HCT116 (cell line): Measurements from ENCODE around the gene TPM4. TPM values are rescaled to one million over a fixed set of nuclear protein-coding genes. Genes with fewer than 3 reads are reported as not detected.

Source experiments
- ATAC-seq: fragments of 200-7000 bp; cut with Tn5 transposase; 2 replicates; pipeline ENCODE4 v1.9.1; 2020; ENCODE audit warnings: mild to moderate bottlenecking, moderate library complexity
- BruUV-seq: library from RNA; stranded (reverse); fragments of 400-500 nt; replicated peaks from 2 replicates; lab custom pipeline; 2021; lab: Mats Ljungman, UMichigan
- CTCF ChIA-PET: fragments of 300-600 bp; sonication (Branson Sonifier 250); formaldehyde crosslinking; loops from one replicate; lab custom pipeline; 2021; ENCODE audit warnings: antibody characterized with exemption; lab: Charles Lee
- POLR2A ChIA-PET: fragments of 300-600, 350-600 bp; sonication (Branson Sonifier 250); formaldehyde crosslinking; loops from one replicate; lab custom pipeline; 2021; ENCODE audit warnings: antibody characterized with exemption; lab: Charles Lee
- RAD21 ChIA-PET, 2 experiments: fragments of 300-600 bp; sonication (Branson Sonifier 250); formaldehyde crosslinking; loops; one replicate each; lab custom pipeline; 2023; ENCODE audit warnings: low total read pairs in 2 of 2; ENCODE audit not compliant: uncharacterized antibody in 2 of 2, unreplicated experiment in 2 of 2, low non-redundant PET in 1 of 2; lab: Charles Lee
- DNase-seq: peaks from one replicate; pipeline ENCODE4 v3.0.0-alpha.2; 2010; ENCODE audit warnings: low read depth, low spot score
- H2AFZ ChIP-seq: fragments of 200-600 bp; shearing (Covaris generic), sonication (generic); 2 replicates; pipeline ENCODE4 v1.6.1; 2017; ENCODE audit warnings: low read depth, mixed run types, mixed read lengths, antibody characterized with exemption, low read length; ENCODE audit not compliant: poor library complexity, severe bottlenecking
- H3K27ac ChIP-seq: 2 replicates; pipeline ENCODE4 v1.5.1; 2012; ENCODE audit warnings: low read depth, low read length
- H3K27me3 ChIP-seq: fragments of 200-600 bp; sonication (generic); 2 replicates; pipeline ENCODE4 v1.6.1; 2016; ENCODE audit warnings: mixed run types, low read length, mixed read lengths; ENCODE audit not compliant: insufficient read depth
- H3K36me3 ChIP-seq, 2 experiments: fragments of 200-500 bp in 1 of 2; fragments of 200-600 bp in 1 of 2; sonication (Bioruptor generic) in 1 of 2; sonication (generic) in 1 of 2; 2 replicates each; pipeline versions ENCODE4 v1.5.1 to v1.6.1; 2014 to 2016; ENCODE audit warnings: low read length in 2 of 2, inconsistent platforms in 1 of 2, mixed read lengths in 1 of 2, mixed run types in 1 of 2; ENCODE audit not compliant: insufficient read depth in 2 of 2, control insufficient read depth in 1 of 2
- H3K4me1 ChIP-seq, 2 experiments: fragments of 200-600 bp in 1 of 2; sonication (generic) in 1 of 2; 2 replicates each; pipeline versions ENCODE4 v1.5.1 to v1.6.1; 2012 to 2017; ENCODE audit warnings: low read length in 2 of 2, inconsistent platforms in 1 of 2, mild to moderate bottlenecking in 1 of 2, mixed read lengths in 1 of 2, mixed run types in 1 of 2, moderate library complexity in 1 of 2; ENCODE audit not compliant: insufficient read depth in 2 of 2, control insufficient read depth in 1 of 2
- H3K4me2 ChIP-seq: fragments of 200-600 bp; sonication (generic); 2 replicates; pipeline ENCODE4 v1.6.1; 2017; ENCODE audit warnings: mixed run types, low read length, mixed read lengths
- H3K4me3 ChIP-seq, 2 experiments: fragments of 200-600 bp in 1 of 2; sonication (generic) in 1 of 2; replicated peaks in 1 of 2; 2 replicates each; pipeline ENCODE4 v1.5.1; 2011 to 2016; ENCODE audit warnings: low read length in 2 of 2, control low read depth in 1 of 2, low read depth in 1 of 2, mild to moderate bottlenecking in 1 of 2, mixed read lengths in 1 of 2, mixed run types in 1 of 2
- H3K79me2 ChIP-seq: fragments of 200-600 bp; sonication (generic); 2 replicates; pipeline ENCODE4 v1.6.1; 2017; ENCODE audit warnings: mild to moderate bottlenecking, mixed run types, low read length, moderate library complexity, mixed read lengths; ENCODE audit not compliant: insufficient read depth
- H3K9ac ChIP-seq: fragments of 200-600 bp; sonication (generic); 2 replicates; pipeline ENCODE4 v1.6.1; 2016; ENCODE audit warnings: low read length, mixed read lengths
- H3K9me2 ChIP-seq: fragments of 200-600 bp; sonication (generic), shearing (Covaris generic); 2 replicates; pipeline ENCODE4 v1.6.1; 2017; ENCODE audit warnings: mixed run types, mild to moderate bottlenecking, moderate library complexity; ENCODE audit not compliant: insufficient read depth
- H3K9me3 ChIP-seq, 2 experiments: fragments of 200-500 bp in 1 of 2; fragments of 200-600 bp in 1 of 2; sonication (Bioruptor generic) in 1 of 2; sonication (generic) in 1 of 2; 2 replicates each; pipeline ENCODE4 v1.6.1; 2014 to 2017; ENCODE audit warnings: low read length in 2 of 2, mixed read lengths in 2 of 2, inconsistent platforms in 1 of 2, low read depth in 1 of 2, mild to moderate bottlenecking in 1 of 2, mixed run types in 1 of 2, moderate library complexity in 1 of 2; ENCODE audit not compliant: control insufficient read depth in 1 of 2, insufficient read depth in 1 of 2
- H4K20me1 ChIP-seq: fragments of 200-600 bp; sonication (generic), shearing (Covaris generic); 2 replicates; pipeline ENCODE4 v1.6.1; 2017; ENCODE audit warnings: mixed run types, mild to moderate bottlenecking, moderate library complexity; ENCODE audit not compliant: insufficient read depth
- ATF3 ChIP-seq: IDR thresholded peaks from 2 replicates; pipeline ENCODE4 v1.6.1; 2012
- CTCF ChIP-seq, 3 experiments: fragments of 200-600 bp in 1 of 3; sonication (generic) in 1 of 3; IDR thresholded peaks in 2 of 3; conservative IDR thresholded peaks in 1 of 3; 2 replicates each; pipeline ENCODE4 v1.5.1; 2012 to 2017; ENCODE audit warnings: low read depth in 2 of 3, low read length in 2 of 3, antibody characterized with exemption in 1 of 3, borderline replicate concordance in 1 of 3, control low read depth in 1 of 3, mild to moderate bottlenecking in 1 of 3, mixed read lengths in 1 of 3, mixed run types in 1 of 3, moderate library complexity in 1 of 3; ENCODE audit not compliant: insufficient read depth in 1 of 3
- EGR1 ChIP-seq: IDR thresholded peaks from 2 replicates; pipeline ENCODE4 v1.6.1; 2012; ENCODE audit warnings: low read depth
- EZH2 ChIP-seq: fragments of 200-600 bp; sonication (generic); IDR thresholded peaks from 2 replicates; pipeline ENCODE4 v1.6.1; 2017; ENCODE audit warnings: antibody characterized with exemption, mixed run types
- FOSL1 ChIP-seq: IDR thresholded peaks from 2 replicates; pipeline ENCODE4 v1.6.1; 2012; ENCODE audit warnings: low read depth
- JUND ChIP-seq: IDR thresholded peaks from 2 replicates; pipeline ENCODE4 v1.6.1; 2012
- MAX ChIP-seq: IDR thresholded peaks from 2 replicates; pipeline ENCODE4 v1.6.1; 2012
- POLR2A ChIP-seq: IDR thresholded peaks from 2 replicates; pipeline ENCODE4 v1.7.0; 2011; ENCODE audit warnings: borderline replicate concordance; ENCODE audit not compliant: insufficient read depth, insufficient read length; ENCODE audit errors: extremely low read depth
- REST ChIP-seq: IDR thresholded peaks from 2 replicates; pipeline ENCODE4 v1.6.1; 2012; ENCODE audit warnings: low read depth
- SIN3A ChIP-seq: IDR thresholded peaks from 2 replicates; pipeline ENCODE4 v1.6.1; 2012; ENCODE audit warnings: low read depth
- SP1 ChIP-seq: IDR thresholded peaks from 2 replicates; pipeline ENCODE4 v1.6.1; 2012; ENCODE audit warnings: low read depth
- TCF7L2 ChIP-seq: IDR thresholded peaks from 2 replicates; pipeline ENCODE4 v1.7.0; 2011; ENCODE audit warnings: borderline replicate concordance, inconsistent platforms; ENCODE audit not compliant: insufficient read depth, insufficient read length; ENCODE audit errors: extremely low read depth
- ZBTB33 ChIP-seq: IDR thresholded peaks from 2 replicates; pipeline ENCODE4 v1.6.1; 2011; ENCODE audit warnings: mild to moderate bottlenecking, low read length, moderate library complexity; ENCODE audit not compliant: insufficient replicate concordance; ENCODE audit errors: extremely low read depth
- ZNF274 ChIP-seq: fragments of 200-500 bp; sonication (Bioruptor generic); IDR thresholded peaks from 2 replicates; pipeline ENCODE4 v1.6.1; 2014; ENCODE audit warnings: mild to moderate bottlenecking, low read depth, low read length, inconsistent platforms
- intact Hi-C: fragments of 100-400 bp; cut with micrococcal nuclease; formaldehyde crosslinking; loops from 2 replicates; pipeline ENCODE4 v1.10.0; 2022
- total RNA-seq: library from RNA; stranded (reverse); gene quantifications from one replicate; pipeline ENCODE4 v1.2.1, GENCODE V29; 2021; ENCODE audit not compliant: unreplicated experiment

TPM4 gene
- total RNA-seq, 1 experiment from 2014 or later: 275 TPM

- DNase-seq (no peak), ATAC-seq (no peak)
- Histone ChIP-seq H3K36me3 (peaks cover 8 to 23% of the 10 kb centered on the region in 2 experiments; a peak in 2 of 4 replicates), H3K4me1 (peaks cover 0 to 4% of the 10 kb centered on the region in 2 experiments; a peak in 1 of 4 replicates), H3K9me3 (no peaks in the 10 kb centered on the region), H4K20me1 (no peaks in the 10 kb centered on the region), H3K4me2 (no peak overlapping the region), H3K4me3 (no peak overlapping the region), H2AFZ (no peak overlapping the region), H3K9me2 (no peaks in the 10 kb centered on the region), H3K79me2 (no peaks in the 10 kb centered on the region), H3K27ac (no peak overlapping the region), H3K9ac (no peak overlapping the region), H3K27me3 (no peaks in the 10 kb centered on the region)
- CTCF ChIA-PET: no interaction called here
- intact Hi-C loops: no loop called here
- no TSS peak for BruUV-seq
- no peak for TF ChIP-seq TCF7L2
- no peak for TF ChIP-seq EGR1
- TF ChIP-seq REST: no peak
- TF ChIP-seq SIN3A: no peak
- no peak for TF ChIP-seq CTCF (IDR thresholded peaks at IDR 0.05 in 2 of 3, conservative IDR thresholded peaks at IDR 0.05 in 1 of 3; ENCODE audit: borderline replicate concordance in 1 of 3, insufficient read depth in 1 of 3, low read depth in 2 of 3, low read length in 2 of 3)
- TF ChIP-seq EZH2: no peak
- TF ChIP-seq ATF3: no peak
- TF ChIP-seq FOSL1: no peak
- no peak for TF ChIP-seq ZBTB33
- TF ChIP-seq POLR2A: no peak
- TF ChIP-seq SP1: no peak
- TF ChIP-seq MAX: no peak
- no peak for TF ChIP-seq ZNF274
- no peak for TF ChIP-seq JUND
- RAD21 ChIA-PET: no interaction called here
- POLR2A ChIA-PET: interaction anchor here (1.2 kb wide), 1 partner anchor 10 kb away, joined by 3 read pairs; no protein-coding TSS in a partner anchor
These were observed 28.4 kb downstream of the TPM4 start for GRCh38 chr19:16104722-16105121.
